Immature natural killer cell (primary cell): ENCODE measurements around the gene IFRD2. TPM values are rescaled to one million over a fixed set of nuclear protein-coding genes. Genes with fewer than 3 reads are reported as not detected.
"Not testable (repeated sequence)": the region's sequence is repeated elsewhere in the genome, so short reads cannot be mapped to it uniquely, and the experiment has no call there.

Experiments used
- DNase-seq, 3 donors: peaks; one replicate each; pipeline ENCODE4 v3.0.0; 2022; ENCODE audit warnings: mixed read lengths in 1 of 3
- H3K27ac Mint-ChIP-seq, 6 donors: one replicate each; pipeline ENCODE4 v1.8.0; 2020; ENCODE audit warnings: mixed read lengths in 6 of 6, mild to moderate bottlenecking in 5 of 6, inconsistent platforms in 4 of 6, moderate library complexity in 3 of 6
- H3K27me3 Mint-ChIP-seq, 3 donors: one replicate each; pipeline ENCODE4 v1.8.0; 2020 to 2021; ENCODE audit warnings: low read depth in 3 of 3, mild to moderate bottlenecking in 3 of 3, mixed read lengths in 3 of 3, moderate library complexity in 3 of 3, inconsistent platforms in 1 of 3
- H3K36me3 Mint-ChIP-seq, 3 donors: one replicate each; pipeline ENCODE4 v1.8.0; 2020; ENCODE audit warnings: mixed read lengths in 3 of 3, inconsistent platforms in 2 of 3, mild to moderate bottlenecking in 2 of 3
- H3K4me1 Mint-ChIP-seq, 2 donors: one replicate each; pipeline ENCODE4 v1.8.0; 2020; ENCODE audit warnings: inconsistent platforms in 2 of 2, mild to moderate bottlenecking in 2 of 2, mixed read lengths in 2 of 2, moderate library complexity in 1 of 2
- H3K4me3 Mint-ChIP-seq, 5 donors: one replicate each; pipeline ENCODE4 v1.8.0; 2020; ENCODE audit warnings: mild to moderate bottlenecking in 5 of 5, mixed read lengths in 5 of 5, inconsistent platforms in 3 of 5, moderate library complexity in 3 of 5
- H3K9me3 Mint-ChIP-seq, 6 donors: one replicate each; pipeline ENCODE4 v1.8.0; 2020; ENCODE audit warnings: mild to moderate bottlenecking in 6 of 6, mixed read lengths in 6 of 6, inconsistent platforms in 4 of 6, moderate library complexity in 3 of 6
- polyA plus RNA-seq, 3 donors: library from polyadenylated mRNA; unstranded; fragments of 300-500 nt; fragmentation: Illumina TruSeq; gene quantifications; one replicate each; pipeline ENCODE4 v1.2.3, GENCODE V29; 2021

Gene IFRD2
- polyA plus RNA-seq, 3 donors from 2014 or later, result 38.0 to 54.3 (median 51.3) TPM

GRCh38 chr3:50278123-50278879 lies 13.9 kb downstream of the IFRD2 start:
- H3K9me3 Mint-ChIP-seq, result no peaks in the 10 kb centered on the region
- H3K27ac Mint-ChIP-seq, result no peak overlapping the region
- no peak for DNase-seq
- H3K27me3 Mint-ChIP-seq, result peaks cover 11 to 22% (median 22%) of the 10 kb centered on the region in 3 donors
- no peak overlapping the region for H3K4me3 Mint-ChIP-seq
- H3K4me1 Mint-ChIP-seq, result peaks cover 12 to 15% of the 10 kb centered on the region in 2 donors
- no peaks in the 10 kb centered on the region for H3K36me3 Mint-ChIP-seq

GRCh38 chr3:50276762-50277101 lies 15.5 kb downstream of the IFRD2 start:
- peaks cover 18 to 21% of the 10 kb centered on the region in 2 donors for H3K4me1 Mint-ChIP-seq
- H3K27me3 Mint-ChIP-seq, result peaks cover 16 to 26% (median 24%) of the 10 kb centered on the region in 3 donors
- no peak overlapping the region for H3K27ac Mint-ChIP-seq
- H3K36me3 Mint-ChIP-seq, result no peaks in the 10 kb centered on the region
- no peaks in the 10 kb centered on the region for H3K9me3 Mint-ChIP-seq
- no peak for DNase-seq
- no peak overlapping the region for H3K4me3 Mint-ChIP-seq

GRCh38 chr3:50275996-50276761 lies 16.1 kb downstream of the IFRD2 start:
- Mint-ChIP-seq H3K4me1 (peaks cover 21% of the 10 kb centered on the region in 2 donors), H3K36me3 (no peaks in the 10 kb centered on the region), H3K27ac (no peak overlapping the region), H3K9me3 (no peaks in the 10 kb centered on the region), H3K4me3 (peak overlapping the region in 1 of 5 donors; percentile 25), H3K27me3 (peaks cover 16 to 26% (median 24%) of the 10 kb centered on the region in 3 donors)
- no peak for DNase-seq

- H3K36me3 Mint-ChIP-seq, result no peaks in the 10 kb centered on the region
- no peaks in the 10 kb centered on the region for H3K9me3 Mint-ChIP-seq
- H3K27me3 Mint-ChIP-seq, result peaks cover 16 to 26% (median 24%) of the 10 kb centered on the region in 3 donors
- H3K27ac Mint-ChIP-seq, result no peak overlapping the region
- H3K4me1 Mint-ChIP-seq, result peaks cover 21% of the 10 kb centered on the region in 2 donors
- DNase-seq, result no peak
- peak overlapping the region in 2 of 5 donors; percentile 25 to 33 for H3K4me3 Mint-ChIP-seq
These were observed 16.9 kb downstream of the IFRD2 start for GRCh38 chr3:50275141-50275995.

- H3K4me3 Mint-ChIP-seq, result peak overlapping the region in 4 of 5 donors; percentile 26 to 61 (median 51)
- peaks cover 21% of the 10 kb centered on the region in 2 donors for H3K4me1 Mint-ChIP-seq
- H3K9me3 Mint-ChIP-seq, result no peaks in the 10 kb centered on the region
- H3K36me3 Mint-ChIP-seq, result no peaks in the 10 kb centered on the region
- H3K27ac Mint-ChIP-seq, result peak overlapping the region in 3 of 6 donors; percentile 37 to 82 (median 77)
- H3K27me3 Mint-ChIP-seq, result peaks cover 16 to 26% (median 25%) of the 10 kb centered on the region in 3 donors
- DNase-seq, result peak; percentile 63 to 69 (median 68)
These were observed 17.7 kb downstream of the IFRD2 start for GRCh38 chr3:50274371-50275104.

GRCh38 chr3:50273689-50274065 lies 18.6 kb downstream of the IFRD2 start:
- no peak for DNase-seq
- Mint-ChIP-seq H3K27me3 (peaks cover 16 to 25% (median 25%) of the 10 kb centered on the region in 3 donors), H3K9me3 (no peaks in the 10 kb centered on the region), H3K36me3 (no peaks in the 10 kb centered on the region), H3K4me3 (peak overlapping the region in 1 of 5 donors; percentile 57), H3K4me1 (peaks cover 21% of the 10 kb centered on the region in 2 donors), H3K27ac (no peak overlapping the region)

GRCh38 chr3:50272911-50273688 lies 19.1 kb downstream of the IFRD2 start:
- H3K27me3 Mint-ChIP-seq, result peaks cover 18 to 25% (median 24%) of the 10 kb centered on the region in 3 donors
- H3K27ac Mint-ChIP-seq, result peak overlapping the region in 5 of 6 donors; percentile 3 to 70 (median 53)
- H3K36me3 Mint-ChIP-seq, result no peaks in the 10 kb centered on the region
- H3K9me3 Mint-ChIP-seq, result no peaks in the 10 kb centered on the region
- peaks cover 21% of the 10 kb centered on the region in 2 donors for H3K4me1 Mint-ChIP-seq
- peak; percentile 80 to 83 (median 81) for DNase-seq
- H3K4me3 Mint-ChIP-seq, result peak overlapping the region; percentile 26 to 83 (median 66)

GRCh38 chr3:50272538-50272910 lies 19.7 kb downstream of the IFRD2 start:
- DNase-seq, H3K4me3 Mint-ChIP-seq, H3K27ac Mint-ChIP-seq, H3K36me3 Mint-ChIP-seq, H3K9me3 Mint-ChIP-seq: not testable (repeated sequence)
- Mint-ChIP-seq H3K27me3 (peaks cover 21 to 25% (median 21%) of the 10 kb centered on the region in 3 donors), H3K4me1 (peaks cover 21% of the 10 kb centered on the region in 2 donors)

- DNase-seq, result no peak
- Mint-ChIP-seq H3K9me3 (no peaks in the 10 kb centered on the region), H3K4me3 (peak overlapping the region in 1 of 5 donors; percentile 6), H3K27ac (peak overlapping the region in 2 of 6 donors; percentile 1 to 64), H3K4me1 (peaks cover 21% of the 10 kb centered on the region in 2 donors), H3K36me3 (no peaks in the 10 kb centered on the region), H3K27me3 (peaks cover 19 to 22% (median 21%) of the 10 kb centered on the region in 3 donors)
These were observed 20.8 kb downstream of the IFRD2 start for GRCh38 chr3:50271314-50271936.

- Mint-ChIP-seq H3K36me3 (no peaks in the 10 kb centered on the region), H3K9me3 (no peaks in the 10 kb centered on the region), H3K27ac (no peak overlapping the region), H3K27me3 (peaks cover 17 to 19% (median 19%) of the 10 kb centered on the region in 3 donors), H3K4me1 (peaks cover 19% of the 10 kb centered on the region in 2 donors), H3K4me3 (no peak overlapping the region)
- no peak for DNase-seq
These were observed 21.6 kb downstream of the IFRD2 start for GRCh38 chr3:50270422-50271224.

- no peak for DNase-seq
- Mint-ChIP-seq H3K4me3 (no peak overlapping the region), H3K4me1 (peaks cover 14 to 16% of the 10 kb centered on the region in 2 donors), H3K36me3 (no peaks in the 10 kb centered on the region), H3K27ac (no peak overlapping the region), H3K27me3 (peaks cover 13 to 14% (median 14%) of the 10 kb centered on the region in 3 donors), H3K9me3 (no peaks in the 10 kb centered on the region)
These were observed 22.2 kb downstream of the IFRD2 start for GRCh38 chr3:50269977-50270413.
